ENCODE measurements around the gene MB21D2. TPM values are rescaled to one million over a fixed set of nuclear protein-coding genes. Genes with fewer than 3 reads are reported as not detected.

The MB21D2 gene
- total and polyA plus RNA-seq, 3 experiments from 2014 or later = 0.17 to 1.1 (median 1.1) TPM

- Mint-ChIP-seq H3K4me3 (peak overlapping the region in 1 of 7 donors; percentile 46), H3K27ac (peak overlapping the region in 5 of 8 donors; percentile 19 to 88 (median 38)), H3K27me3 (peaks cover 0 to 8% of the 10 kb centered on the region in 2 donors), H3K4me1 (peaks cover 12 to 36% (median 12%) of the 10 kb centered on the region in 3 donors), H3K36me3 (peaks cover 0 to 3% (median 0%) of the 10 kb centered on the region in 3 donors), H3K9me3 (peaks cover 0 to 8% (median 5%) of the 10 kb centered on the region in 5 donors)
- ChIA-PET POLR2A (no interaction called here), CTCF (no interaction called here)
- DNase-seq = no peak
- no peaks in the 10 kb centered on the region for H3K36me3 ChIP-seq (ENCODE audit: insufficient read depth, low read length)
- peaks cover 30% of the 10 kb centered on the region for H3K4me1 ChIP-seq (ENCODE audit: insufficient read depth, low read length)
- H3K9me3 ChIP-seq (ENCODE audit: low read length) = no peaks in the 10 kb centered on the region
- no peak overlapping the region for H3K4me3 ChIP-seq (ENCODE audit: low read length)
- H3K27ac ChIP-seq (ENCODE audit: low read depth, low read length) = no peak overlapping the region
- no peaks in the 10 kb centered on the region for H3K27me3 ChIP-seq (ENCODE audit: insufficient read depth, low read length, poor library complexity, severe bottlenecking)
Measured at GRCh38 chr3:192894676-192895075, 23.0 kb downstream of the MB21D2 start.

GRCh38 chr3:192892981-192893700 is 24.5 kb downstream of the MB21D2 start:
- Histone ChIP-seq H3K27me3 (ENCODE audit: insufficient read depth, low read length, poor library complexity, severe bottlenecking) (no peaks in the 10 kb centered on the region), H3K36me3 (ENCODE audit: insufficient read depth, low read length) (no peaks in the 10 kb centered on the region), H3K9me3 (ENCODE audit: low read length) (no peaks in the 10 kb centered on the region), H3K27ac (ENCODE audit: low read depth, low read length) (peak overlapping the region; percentile 35), H3K4me3 (ENCODE audit: low read length) (peak overlapping the region; percentile 30), H3K4me1 (ENCODE audit: insufficient read depth, low read length) (peaks cover 17% of the 10 kb centered on the region)
- peaks cover 7 to 23% (median 7%) of the 10 kb centered on the region in 3 donors for H3K4me1 Mint-ChIP-seq
- H3K27ac Mint-ChIP-seq = peak overlapping the region in 7 of 8 donors; percentile 29 to 99 (median 80)
- peak overlapping the region; percentile 1 to 57 (median 50) for H3K4me3 Mint-ChIP-seq
- peak; percentile 14 to 56 (median 44) for DNase-seq
- CTCF ChIA-PET = no interaction called here
- H3K9me3 Mint-ChIP-seq = peaks cover 0 to 8% (median 0%) of the 10 kb centered on the region in 5 donors
- POLR2A ChIA-PET = no interaction called here
- H3K27me3 Mint-ChIP-seq = peaks cover 0 to 8% of the 10 kb centered on the region in 2 donors
- H3K36me3 Mint-ChIP-seq = no peaks in the 10 kb centered on the region

GRCh38 chr3:192890347-192891335 is 27.0 kb downstream of the MB21D2 start:
- Histone ChIP-seq H3K27ac (ENCODE audit: low read depth, low read length) (no peak overlapping the region), H3K4me3 (ENCODE audit: low read length) (no peak overlapping the region), H3K27me3 (ENCODE audit: insufficient read depth, low read length, poor library complexity, severe bottlenecking) (no peaks in the 10 kb centered on the region), H3K9me3 (ENCODE audit: low read length) (no peaks in the 10 kb centered on the region), H3K36me3 (ENCODE audit: insufficient read depth, low read length) (no peaks in the 10 kb centered on the region), H3K4me1 (ENCODE audit: insufficient read depth, low read length) (peaks cover 9% of the 10 kb centered on the region)
- no peak for DNase-seq
- H3K9me3 Mint-ChIP-seq = peaks cover 0 to under 1% (median 0%) of the 10 kb centered on the region in 5 donors
- H3K27ac Mint-ChIP-seq = peak overlapping the region in 2 of 8 donors; percentile 19 to 63
- CTCF ChIA-PET = no interaction called here
- no peak overlapping the region for H3K4me3 Mint-ChIP-seq
- POLR2A ChIA-PET = no interaction called here
- no peaks in the 10 kb centered on the region for H3K36me3 Mint-ChIP-seq
- H3K27me3 Mint-ChIP-seq = peaks cover 0 to 4% of the 10 kb centered on the region in 2 donors
- peaks cover 7 to 29% (median 7%) of the 10 kb centered on the region in 3 donors for H3K4me1 Mint-ChIP-seq

GRCh38 chr3:192889679-192890078 is 28.0 kb downstream of the MB21D2 start:
- H3K9me3 Mint-ChIP-seq = no peaks in the 10 kb centered on the region
- H3K27ac ChIP-seq (ENCODE audit: low read depth, low read length) = no peak overlapping the region
- CTCF ChIA-PET = no interaction called here
- no peak overlapping the region for H3K4me3 ChIP-seq (ENCODE audit: low read length)
- H3K36me3 ChIP-seq (ENCODE audit: insufficient read depth, low read length) = no peaks in the 10 kb centered on the region
- no peaks in the 10 kb centered on the region for H3K9me3 ChIP-seq (ENCODE audit: low read length)
- H3K4me3 Mint-ChIP-seq = no peak overlapping the region
- peaks cover 3% of the 10 kb centered on the region for H3K4me1 ChIP-seq (ENCODE audit: insufficient read depth, low read length)
- H3K27me3 Mint-ChIP-seq = peaks cover 0 to 3% of the 10 kb centered on the region in 2 donors
- no peak for DNase-seq
- no peaks in the 10 kb centered on the region for H3K27me3 ChIP-seq (ENCODE audit: insufficient read depth, low read length, poor library complexity, severe bottlenecking)
- POLR2A ChIA-PET = no interaction called here
- peaks cover 6 to 23% (median 7%) of the 10 kb centered on the region in 3 donors for H3K4me1 Mint-ChIP-seq
- peak overlapping the region in 1 of 8 donors; percentile 6 for H3K27ac Mint-ChIP-seq
- H3K36me3 Mint-ChIP-seq = no peaks in the 10 kb centered on the region

GRCh38 chr3:192888190-192888589 is 29.5 kb downstream of the MB21D2 start:
- Mint-ChIP-seq H3K4me3 (no peak overlapping the region), H3K9me3 (no peaks in the 10 kb centered on the region), H3K36me3 (no peaks in the 10 kb centered on the region), H3K27ac (no peak overlapping the region), H3K27me3 (no peaks in the 10 kb centered on the region), H3K4me1 (peaks cover 4 to 11% (median 5%) of the 10 kb centered on the region in 3 donors)
- no peaks in the 10 kb centered on the region for H3K4me1 ChIP-seq (ENCODE audit: insufficient read depth, low read length)
- H3K9me3 ChIP-seq (ENCODE audit: low read length) = no peaks in the 10 kb centered on the region
- H3K36me3 ChIP-seq (ENCODE audit: insufficient read depth, low read length) = no peaks in the 10 kb centered on the region
- no peaks in the 10 kb centered on the region for H3K27me3 ChIP-seq (ENCODE audit: insufficient read depth, low read length, poor library complexity, severe bottlenecking)
- no peak overlapping the region for H3K27ac ChIP-seq (ENCODE audit: low read depth, low read length)
- ChIA-PET CTCF (no interaction called here), POLR2A (no interaction called here)
- H3K4me3 ChIP-seq (ENCODE audit: low read length) = no peak overlapping the region
- no peak for DNase-seq

- Histone ChIP-seq H3K4me1 (ENCODE audit: insufficient read depth, low read length) (no peaks in the 10 kb centered on the region), H3K9me3 (ENCODE audit: low read length) (no peaks in the 10 kb centered on the region), H3K4me3 (ENCODE audit: low read length) (no peak overlapping the region), H3K27ac (ENCODE audit: low read depth, low read length) (no peak overlapping the region), H3K36me3 (ENCODE audit: insufficient read depth, low read length) (no peaks in the 10 kb centered on the region), H3K27me3 (ENCODE audit: insufficient read depth, low read length, poor library complexity, severe bottlenecking) (no peaks in the 10 kb centered on the region)
- CTCF ChIA-PET = no interaction called here
- Mint-ChIP-seq H3K9me3 (no peaks in the 10 kb centered on the region), H3K27me3 (no peaks in the 10 kb centered on the region), H3K27ac (no peak overlapping the region), H3K4me3 (no peak overlapping the region), H3K36me3 (no peaks in the 10 kb centered on the region), H3K4me1 (peaks cover 0 to 7% (median under 1%) of the 10 kb centered on the region in 3 donors)
- no peak for DNase-seq
- POLR2A ChIA-PET = no interaction called here
Measured at GRCh38 chr3:192887701-192888100, 30.0 kb downstream of the MB21D2 start.

- H3K9me3 ChIP-seq (ENCODE audit: low read length) = no peaks in the 10 kb centered on the region
- H3K4me3 Mint-ChIP-seq = no peak overlapping the region
- H3K4me1 Mint-ChIP-seq = peaks cover 0 to 6% (median 0%) of the 10 kb centered on the region in 3 donors
- H3K4me1 ChIP-seq (ENCODE audit: insufficient read depth, low read length) = no peaks in the 10 kb centered on the region
- POLR2A ChIA-PET = no interaction called here
- H3K36me3 ChIP-seq (ENCODE audit: insufficient read depth, low read length) = no peaks in the 10 kb centered on the region
- no peaks in the 10 kb centered on the region for H3K27me3 Mint-ChIP-seq
- H3K36me3 Mint-ChIP-seq = no peaks in the 10 kb centered on the region
- no peak for DNase-seq
- CTCF ChIA-PET = no interaction called here
- H3K4me3 ChIP-seq (ENCODE audit: low read length) = no peak overlapping the region
- no peaks in the 10 kb centered on the region for H3K9me3 Mint-ChIP-seq
- H3K27me3 ChIP-seq (ENCODE audit: insufficient read depth, low read length, poor library complexity, severe bottlenecking) = no peaks in the 10 kb centered on the region
- H3K27ac Mint-ChIP-seq = no peak overlapping the region
- H3K27ac ChIP-seq (ENCODE audit: low read depth, low read length) = no peak overlapping the region
Measured at GRCh38 chr3:192887047-192887446, 30.6 kb downstream of the MB21D2 start.

All from CD8-positive, alpha-beta memory T cell (primary cell).